Transverse colon (tissue), 4 donors: ENCODE data around the gene ZYX.

Experiments used
- EP300 ChIP-seq: sonication (generic); formaldehyde crosslinking; IDR thresholded peaks from one replicate; pipeline ENCODE4 v1.6.1; 2017; ENCODE audit warnings: antibody characterized with exemption, low read depth
- POLR2AphosphoS5 ChIP-seq, 3 donors: sonication (generic); formaldehyde crosslinking; IDR thresholded peaks; one replicate each; pipeline ENCODE4 v1.6.1; 2016; ENCODE audit warnings: antibody characterized with exemption in 3 of 3
- TF ChIP-seq, protein P1 (sequence below), 5 experiments: fragments of 200-600 bp in 3 of 5; fragments of 450-650 bp in 2 of 5; sonication (generic) in 3 of 5; IDR thresholded peaks; 1 replicate in 2 of 5; 2 replicates in 3 of 5; pipeline ENCODE4 v1.5.1; 2016 to 2017; ENCODE audit warnings: antibody characterized with exemption in 5 of 5, inconsistent platforms in 3 of 5, mild to moderate bottlenecking in 2 of 5, moderate library complexity in 1 of 5

DNA sequence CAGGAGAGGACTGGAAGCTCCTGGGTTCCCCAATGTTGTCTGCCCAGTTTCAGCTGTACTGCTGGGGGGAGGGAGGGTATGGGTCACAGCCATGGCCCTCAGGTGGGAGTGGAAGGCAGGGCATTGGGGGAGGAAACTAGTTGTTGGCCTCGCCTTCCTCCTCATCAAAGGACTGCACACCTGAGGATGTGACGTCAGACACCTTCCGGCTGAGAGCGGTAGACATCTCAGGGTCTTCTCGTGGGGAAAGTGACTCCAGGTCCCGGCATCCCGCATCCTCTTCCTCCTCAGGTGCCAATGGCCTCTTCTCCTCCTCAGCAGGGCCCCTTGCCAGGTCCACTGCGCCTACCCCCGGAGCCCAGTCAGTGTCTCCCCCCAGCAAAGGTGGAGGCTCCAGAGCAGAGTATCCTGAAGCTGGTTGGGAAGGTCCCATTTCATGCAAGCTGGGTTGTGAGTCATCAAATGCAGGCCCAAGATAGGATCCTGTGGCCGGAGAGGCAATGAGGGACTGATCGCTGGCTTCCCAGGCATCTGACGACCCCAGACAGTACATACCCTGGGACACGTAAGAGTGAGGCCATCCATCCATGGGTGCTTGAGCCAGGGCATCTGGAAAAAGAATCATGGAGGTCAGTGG is 24.6 kb upstream of the ZYX start:
- TF ChIP-seq, protein P1, sequence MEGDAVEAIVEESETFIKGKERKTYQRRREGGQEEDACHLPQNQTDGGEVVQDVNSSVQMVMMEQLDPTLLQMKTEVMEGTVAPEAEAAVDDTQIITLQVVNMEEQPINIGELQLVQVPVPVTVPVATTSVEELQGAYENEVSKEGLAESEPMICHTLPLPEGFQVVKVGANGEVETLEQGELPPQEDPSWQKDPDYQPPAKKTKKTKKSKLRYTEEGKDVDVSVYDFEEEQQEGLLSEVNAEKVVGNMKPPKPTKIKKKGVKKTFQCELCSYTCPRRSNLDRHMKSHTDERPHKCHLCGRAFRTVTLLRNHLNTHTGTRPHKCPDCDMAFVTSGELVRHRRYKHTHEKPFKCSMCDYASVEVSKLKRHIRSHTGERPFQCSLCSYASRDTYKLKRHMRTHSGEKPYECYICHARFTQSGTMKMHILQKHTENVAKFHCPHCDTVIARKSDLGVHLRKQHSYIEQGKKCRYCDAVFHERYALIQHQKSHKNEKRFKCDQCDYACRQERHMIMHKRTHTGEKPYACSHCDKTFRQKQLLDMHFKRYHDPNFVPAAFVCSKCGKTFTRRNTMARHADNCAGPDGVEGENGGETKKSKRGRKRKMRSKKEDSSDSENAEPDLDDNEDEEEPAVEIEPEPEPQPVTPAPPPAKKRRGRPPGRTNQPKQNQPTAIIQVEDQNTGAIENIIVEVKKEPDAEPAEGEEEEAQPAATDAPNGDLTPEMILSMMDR (IDR thresholded peaks at IDR 0.05), result no peak
- no peak for TF ChIP-seq EP300
- no peak for TF ChIP-seq POLR2AphosphoS5 (IDR thresholded peaks at IDR 0.05)
